ENCODE data around the gene RGSL1.
"Not testable (repeated sequence)": the region's sequence is repeated elsewhere in the genome, so short reads cannot be mapped to it uniquely, and the experiment has no call there.

RGSL1 gene

DNA sequence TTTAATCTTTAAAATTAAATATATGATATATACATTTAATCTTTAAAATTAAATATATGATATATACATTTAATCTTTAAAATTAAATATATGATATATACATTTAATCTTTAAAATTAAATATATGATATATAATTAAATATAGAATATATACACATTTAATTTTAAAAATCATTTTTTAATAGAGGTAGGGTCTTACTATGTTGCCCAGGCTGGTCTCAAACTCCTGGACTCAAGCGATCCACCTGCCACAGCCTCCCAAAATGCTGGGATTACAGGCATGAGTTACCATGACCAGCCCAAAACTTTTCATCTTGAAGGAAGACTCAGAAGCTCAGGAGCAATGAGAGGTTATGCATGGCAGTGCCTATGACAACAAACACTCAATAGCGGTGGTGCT, 2.8 kb upstream of the RGSL1 start:
- DNase-seq, result not testable (repeated sequence)

DNA sequence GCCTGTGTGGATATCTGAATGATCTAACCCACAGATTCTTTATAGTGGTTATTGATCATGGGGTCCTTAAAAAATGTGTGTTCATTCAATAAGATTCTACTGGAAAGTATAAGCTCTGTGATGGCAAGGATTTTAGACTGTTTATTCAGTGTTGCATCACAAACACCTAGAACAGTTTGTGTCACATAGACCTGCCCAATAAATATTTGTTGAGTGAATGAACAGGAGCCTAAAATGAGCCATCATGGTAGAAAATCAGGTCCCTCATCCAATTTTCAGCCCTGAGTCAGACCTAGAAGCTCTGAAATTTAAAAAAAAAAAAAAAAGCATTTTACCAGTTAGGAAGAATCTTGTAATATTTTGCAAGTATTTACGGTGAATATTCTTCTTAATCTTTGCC, 2.3 kb upstream of the RGSL1 start:
- DNase-seq, result no peak

DNA sequence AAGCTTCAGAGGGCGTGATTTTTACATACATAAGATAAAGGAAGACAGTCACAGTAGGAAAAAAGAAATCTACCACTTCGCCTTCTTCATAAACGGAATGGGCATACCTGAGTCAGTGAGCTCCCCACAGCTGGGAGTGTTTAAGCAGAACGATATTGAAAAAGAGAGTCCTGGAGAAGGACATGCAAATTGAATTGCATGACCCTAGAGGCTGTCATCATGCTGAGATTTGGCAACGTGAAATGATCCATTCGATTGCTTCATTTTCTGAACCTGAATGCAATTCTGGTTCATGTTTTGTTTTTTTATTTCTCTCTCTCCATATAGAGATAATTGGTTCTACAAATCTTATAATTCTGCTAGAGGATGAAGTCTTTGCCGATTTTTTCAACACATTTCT, 3.7 kb downstream of the RGSL1 start:
- DNase-seq, result peak; percentile 26 to 43

- no peak for DNase-seq
Observed at GRCh38 chr1:182457844-182458243, 7.9 kb downstream of the RGSL1 start.

GRCh38 chr1:182459949-182460348, 10.0 kb downstream of the RGSL1 start:
- DNase-seq, result peak in 1 of 2 donors; percentile 30

DNA sequence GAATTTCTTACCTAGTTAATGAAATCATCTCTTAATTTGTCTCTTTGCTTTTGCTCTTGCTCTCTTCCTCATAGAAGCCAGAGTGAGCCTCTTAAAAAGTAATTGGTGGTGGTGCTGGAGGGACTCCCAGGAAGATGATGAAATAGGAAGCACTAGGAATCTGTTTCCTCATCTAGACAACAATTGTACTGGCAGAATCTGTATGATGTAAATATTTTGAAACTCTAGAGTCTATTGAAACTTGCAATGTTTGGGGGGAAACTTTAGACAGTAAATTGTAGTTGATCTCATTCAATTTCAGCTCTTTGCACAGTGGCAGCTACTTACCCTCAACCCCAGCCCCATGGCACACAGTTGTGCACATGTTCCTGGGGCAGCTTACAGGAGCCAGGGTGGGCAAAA, 10.6 kb downstream of the RGSL1 start:
- peak; percentile 59 to 82 for DNase-seq

- DNase-seq, result peak; percentile 66 to 85
Observed at GRCh38 chr1:182473556-182473955, 23.6 kb downstream of the RGSL1 start.

- DNase-seq, result no peak
Observed at GRCh38 chr1:182476625-182477024, 26.7 kb downstream of the RGSL1 start.

DNA sequence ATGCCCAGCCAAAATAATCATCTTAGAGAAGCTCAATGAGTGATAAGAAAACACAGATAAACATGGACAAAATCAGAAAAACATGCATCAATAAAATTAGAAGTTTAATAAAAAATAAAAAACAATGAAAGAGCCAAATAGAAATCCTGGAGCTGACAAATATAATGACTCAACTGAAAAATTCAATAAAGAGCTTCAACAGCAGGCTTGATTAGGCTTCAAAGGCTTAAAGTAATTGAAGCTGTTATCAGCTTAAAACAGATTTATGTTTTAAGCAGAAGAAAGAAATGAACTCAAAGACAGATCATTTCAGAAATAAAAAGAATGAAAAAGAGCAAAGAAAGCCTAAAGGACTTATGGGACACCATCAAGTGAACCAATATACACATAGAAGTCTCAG, 28.3 kb downstream of the RGSL1 start:
- DNase-seq, result no peak

DNA sequence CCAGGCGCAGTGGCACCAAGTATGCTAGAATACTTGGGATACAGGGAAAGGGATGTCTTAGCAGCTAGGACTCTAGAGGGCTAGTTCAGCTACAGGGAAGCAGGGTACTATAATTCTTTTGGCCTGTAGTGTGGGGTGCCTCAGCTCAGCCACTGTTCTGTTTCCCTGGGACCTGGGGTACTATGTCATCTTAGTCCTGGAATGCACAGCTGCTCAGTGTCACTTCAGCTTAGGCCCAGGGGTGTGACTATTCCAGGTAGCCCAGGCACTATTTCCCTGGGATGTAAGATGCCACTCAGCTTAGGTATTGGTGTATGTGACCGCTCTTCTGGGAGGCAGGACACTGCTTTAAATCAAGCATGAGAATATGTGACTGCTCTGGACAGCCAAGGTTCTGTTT, 34.1 kb downstream of the RGSL1 start:
- DNase-seq, result no peak

DNA sequence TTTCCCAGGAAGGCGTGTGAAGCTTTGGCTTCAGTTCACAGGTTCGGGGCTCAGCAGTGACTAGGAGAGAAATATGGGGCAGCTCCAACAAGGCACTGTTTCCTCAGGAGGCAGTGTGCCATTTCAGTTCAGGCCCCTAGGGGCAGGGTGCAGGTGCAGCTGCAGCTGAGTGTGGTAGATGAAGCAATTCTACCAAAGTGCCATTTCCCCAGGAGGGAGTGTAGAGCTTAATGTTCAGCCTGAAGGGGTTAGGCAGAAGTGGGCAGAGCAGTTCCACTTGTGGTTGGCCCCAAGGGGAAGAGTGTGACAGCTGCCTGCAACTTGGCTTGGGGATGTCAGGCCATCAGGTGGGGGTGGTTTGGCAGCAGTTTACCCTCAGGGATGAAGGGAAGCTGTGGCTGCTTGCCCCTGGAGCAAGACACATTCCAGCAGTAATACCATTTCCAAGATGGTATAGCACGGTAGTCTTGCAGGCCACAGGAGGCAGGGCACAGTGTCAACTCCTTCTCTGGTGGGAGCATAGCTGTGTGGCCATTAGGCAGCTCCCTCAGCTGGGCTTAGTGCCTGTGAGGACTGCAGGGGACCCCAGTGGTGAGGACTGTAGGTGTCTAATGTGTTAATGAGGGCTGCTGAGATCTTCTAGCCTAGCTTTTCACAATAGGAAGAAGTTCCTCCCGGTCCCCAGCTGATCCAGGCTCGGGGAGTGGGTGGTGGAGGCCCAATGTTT, 34.7 kb downstream of the RGSL1 start:
- DNase-seq, result peak in 1 of 2 donors; percentile 44

DNA sequence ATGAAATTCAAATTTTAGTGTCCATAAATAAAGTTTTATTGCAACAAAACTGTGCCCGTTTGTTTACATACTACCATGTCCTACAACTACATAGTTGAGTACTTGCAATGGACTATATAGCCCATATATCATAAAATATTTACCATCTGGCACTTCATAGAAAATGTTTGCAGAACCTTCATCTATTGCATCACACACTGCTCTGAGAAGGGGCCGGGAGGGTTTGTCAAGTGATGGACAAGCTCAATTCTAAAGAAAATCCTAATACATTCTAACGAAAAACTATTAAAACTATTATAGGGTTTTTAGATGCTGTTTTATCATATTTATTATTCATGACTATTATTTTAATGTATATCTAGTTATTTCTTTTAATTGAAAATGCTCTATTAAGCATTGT, 35.9 kb downstream of the RGSL1 start:
- no peak for DNase-seq

GRCh38 chr1:182488803-182489202, 38.9 kb downstream of the RGSL1 start:
- DNase-seq, result no peak

DNA sequence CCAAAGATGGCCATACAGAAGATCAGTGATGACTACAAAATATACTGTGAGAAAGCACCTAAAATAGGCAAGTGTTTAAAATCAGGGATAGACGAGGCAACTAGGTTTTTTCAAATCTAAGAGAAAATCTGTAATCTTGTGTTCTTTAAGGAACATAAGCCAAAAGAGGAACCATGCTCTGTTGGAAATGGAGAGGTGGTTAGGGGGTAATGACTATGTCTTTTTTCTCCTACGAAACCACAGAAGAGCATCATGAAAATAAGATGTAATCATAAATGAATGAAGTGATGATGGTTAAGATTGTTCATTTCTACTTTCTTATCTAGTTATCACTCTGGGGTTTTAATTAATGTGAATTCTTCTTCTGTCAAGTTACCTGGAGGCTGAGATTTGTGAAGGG, 43.1 kb downstream of the RGSL1 start:
- peak; percentile 20 to 24 for DNase-seq

- DNase-seq, result no peak
Observed at GRCh38 chr1:182495002-182495401, 45.1 kb downstream of the RGSL1 start.

DNA sequence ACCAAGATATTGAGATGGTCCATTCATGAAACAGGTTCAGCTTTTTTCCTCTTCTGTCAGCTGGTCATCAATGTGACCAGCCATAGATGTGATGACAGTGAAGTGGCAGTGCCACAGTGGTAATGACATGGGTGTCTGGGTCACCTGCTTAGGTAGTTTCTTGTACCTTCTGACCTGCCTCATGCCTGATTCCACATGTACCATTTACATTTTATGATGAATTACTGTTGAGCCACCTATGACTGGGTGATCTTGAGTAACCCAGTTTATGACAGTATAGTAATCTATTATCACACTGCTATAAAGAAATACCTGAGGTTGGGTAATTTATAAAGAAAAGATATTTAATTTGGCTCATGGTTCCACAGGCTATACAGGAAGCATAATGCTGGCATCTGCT, 45.7 kb downstream of the RGSL1 start:
- DNase-seq, result no peak

- DNase-seq, result no peak
Observed at GRCh38 chr1:182507685-182508084, 57.7 kb downstream of the RGSL1 start.

DNA sequence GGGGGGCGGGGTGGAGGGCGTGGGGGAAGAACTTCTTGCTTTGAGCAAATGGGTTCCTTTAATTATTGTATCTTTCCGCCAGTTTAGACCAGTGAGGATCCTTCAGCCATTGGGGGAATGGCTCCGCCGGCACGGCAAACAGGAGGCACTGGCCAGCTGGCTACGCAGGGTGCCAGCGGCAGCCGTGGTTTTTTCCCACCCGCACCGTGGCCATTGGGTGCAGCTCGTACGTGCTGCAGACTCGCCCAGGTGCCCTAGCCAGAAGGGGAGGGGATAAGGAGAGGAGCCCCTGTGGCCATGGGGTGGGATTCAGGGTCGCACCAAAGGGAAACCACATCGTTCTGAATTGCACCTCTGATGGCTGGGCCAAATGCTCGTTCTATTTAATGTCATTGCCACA, 65.6 kb downstream of the RGSL1 start:
- no peak for DNase-seq

DNA sequence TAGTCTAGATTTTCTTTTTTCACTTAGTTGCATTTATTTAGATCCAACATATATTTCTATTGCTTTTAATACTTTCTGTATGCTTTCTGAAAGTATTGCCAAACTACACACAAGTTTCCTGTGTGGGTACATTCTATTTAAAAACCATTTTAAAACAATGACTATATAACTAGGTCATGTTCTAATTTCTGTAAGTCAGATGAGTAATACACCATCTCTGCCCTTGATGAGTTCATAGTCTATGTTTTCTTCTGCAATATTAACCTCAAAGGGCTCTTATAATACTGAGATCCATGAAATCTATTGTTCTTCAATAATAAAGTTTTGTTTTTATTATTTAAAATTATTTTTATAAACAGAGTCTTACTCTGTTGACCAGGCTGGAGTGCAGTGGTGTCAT, 70.8 kb downstream of the RGSL1 start:
- peak; percentile 24 to 50 for DNase-seq

GRCh38 chr1:182525342-182525741, 75.4 kb downstream of the RGSL1 start:
- DNase-seq, result no peak

GRCh38 chr1:182527680-182528079, 77.7 kb downstream of the RGSL1 start:
- no peak for DNase-seq

GRCh38 chr1:182528206-182528605, 78.3 kb downstream of the RGSL1 start:
- not testable (repeated sequence) for DNase-seq

- DNase-seq, result no peak
Observed at GRCh38 chr1:182533896-182534295, 84.0 kb downstream of the RGSL1 start.

- no peak for DNase-seq
Observed at GRCh38 chr1:182549346-182549745, 99.4 kb downstream of the RGSL1 start.

- DNase-seq, result no peak
Observed at GRCh38 chr1:182549811-182550210, 99.9 kb downstream of the RGSL1 start.
